GM21717 (cell line): ENCODE results near the gene IDH2.
A peak's percentile ranks its signal among the peaks of the same experiment; 100 is the strongest.
"Not testable (repeated sequence)": the region's sequence is repeated elsewhere in the genome, so short reads cannot be mapped to it uniquely, and the experiment has no call there.

Experiments
- ATAC-seq: cut with Tn5 transposase; IDR thresholded peaks from one replicate; pipeline ENCODE4 v1.9.1; 2021; ENCODE audit warnings: mild to moderate bottlenecking, moderate library complexity; ENCODE audit not compliant: unreplicated experiment

The IDH2 gene

GRCh38 chr15:90085565-90085964, 16.7 kb downstream of the IDH2 start:
- ATAC-seq = no peak

GRCh38 chr15:90084876-90085423, 17.3 kb downstream of the IDH2 start:
- ATAC-seq = no peak

GRCh38 chr15:90083954-90084607, 18.2 kb downstream of the IDH2 start:
- no peak for ATAC-seq

- ATAC-seq = no peak
Observed at GRCh38 chr15:90083419-90083818, 18.8 kb downstream of the IDH2 start.

DNA sequence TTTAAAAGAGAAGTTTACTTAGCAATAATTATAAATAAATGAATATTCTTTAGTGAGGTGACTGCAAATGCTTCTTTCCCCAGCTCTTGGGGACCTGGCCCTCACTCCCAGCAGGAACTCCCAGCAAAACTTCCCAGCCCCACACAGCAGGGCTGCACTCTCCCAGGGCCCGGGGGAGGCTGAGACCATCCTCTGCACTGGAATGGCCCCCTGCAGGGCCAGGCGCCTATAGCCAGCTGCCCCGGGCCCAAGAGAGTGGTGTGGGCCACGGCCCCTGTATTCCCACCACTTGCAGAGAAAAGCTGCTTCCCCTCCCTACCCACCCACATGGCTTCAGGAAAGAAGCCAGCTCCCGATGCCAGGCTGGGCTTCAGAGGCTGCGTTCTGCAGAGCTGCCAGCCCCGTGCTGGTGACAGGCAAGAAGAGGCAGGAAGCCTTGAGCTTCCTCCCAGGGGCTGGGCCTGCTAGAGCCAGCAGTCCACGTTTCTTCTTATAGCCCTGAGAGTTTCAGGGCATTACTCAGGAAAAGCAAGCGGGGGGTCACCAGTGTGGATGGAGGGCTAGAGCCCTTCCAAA, 20.0 kb downstream of the IDH2 start:
- ATAC-seq = no peak

DNA sequence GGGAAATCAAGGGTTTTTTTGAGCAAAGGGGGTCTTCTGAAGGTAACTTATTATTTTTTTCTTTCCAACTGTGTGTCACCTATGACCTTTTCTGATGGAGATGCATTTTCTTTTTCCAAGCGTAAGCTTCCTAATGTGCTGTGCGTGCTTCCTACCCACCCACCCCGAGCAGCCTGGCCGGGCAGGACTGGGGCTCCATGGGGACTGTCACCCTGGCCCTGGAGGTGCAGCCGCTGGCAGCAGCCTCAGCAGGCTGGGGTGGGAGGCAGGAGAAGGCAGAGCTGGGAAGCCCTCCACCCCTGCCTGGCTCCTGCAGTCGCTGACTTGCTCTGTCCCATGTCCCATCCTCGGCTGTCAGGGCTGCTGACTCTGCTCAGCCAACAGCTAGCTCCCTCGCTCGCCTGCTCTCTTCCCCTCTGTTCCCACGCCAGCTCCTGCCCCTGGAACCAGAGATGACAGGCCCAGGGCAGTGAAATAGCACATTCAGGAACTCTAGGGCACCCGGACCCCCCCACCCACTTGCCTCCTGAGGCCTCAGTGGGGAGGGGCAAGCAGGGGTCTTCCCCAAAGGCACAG, 21.4 kb downstream of the IDH2 start:
- ATAC-seq = no peak

DNA sequence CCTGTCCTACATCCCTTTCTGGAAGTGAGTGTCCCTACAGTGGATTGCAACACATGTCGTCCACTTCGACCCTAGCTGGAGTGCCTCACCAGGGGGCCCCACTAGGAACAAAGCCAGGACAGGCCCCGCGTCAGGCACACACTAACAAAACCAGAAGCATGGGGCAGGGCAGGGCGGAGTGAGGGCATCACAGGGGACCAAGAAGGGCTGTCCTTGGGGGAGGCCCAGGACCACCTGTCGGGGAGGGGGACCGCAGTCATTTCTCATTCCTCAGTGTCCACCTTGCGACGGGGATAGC, 21.9 kb downstream of the IDH2 start:
- no peak for ATAC-seq

DNA sequence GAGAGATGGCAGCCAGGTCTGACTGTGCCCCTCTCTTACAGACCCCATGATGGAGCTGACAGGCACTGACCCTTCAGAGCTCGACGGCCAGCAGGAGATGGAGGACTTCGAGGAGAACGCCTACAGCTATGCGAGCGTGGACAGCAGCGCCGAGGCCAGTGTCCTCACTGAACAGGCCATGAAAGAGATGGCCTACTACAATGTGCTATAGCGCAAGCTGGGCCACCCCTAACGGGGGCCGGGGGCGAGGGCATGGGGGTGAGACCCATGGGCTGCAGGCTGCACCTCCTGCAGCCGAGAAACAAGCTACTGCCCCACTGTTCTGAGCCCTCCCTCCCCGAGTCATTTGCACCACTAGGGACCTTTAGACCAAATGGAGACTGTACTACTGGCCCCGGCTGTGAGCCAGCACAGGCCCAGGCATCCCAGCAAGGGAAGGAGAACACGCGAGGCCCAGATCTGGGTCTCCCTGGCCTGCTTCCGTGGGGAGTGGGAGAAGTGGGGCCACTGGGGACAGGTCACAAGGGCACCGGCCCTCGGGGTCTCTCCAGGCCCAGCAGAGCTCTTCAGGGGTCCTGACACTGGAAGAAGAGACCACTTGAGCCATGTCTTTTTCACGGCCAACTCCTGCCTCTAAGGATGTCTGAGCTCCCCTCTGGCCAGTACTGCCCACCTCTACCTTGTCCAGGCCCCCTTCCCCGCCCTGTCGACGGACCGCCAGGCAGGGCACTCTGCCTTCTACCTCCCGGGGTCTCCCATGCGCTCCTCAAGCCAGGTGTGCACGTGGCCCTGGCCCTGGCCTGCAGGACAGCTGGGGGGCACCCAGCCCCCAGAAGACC, 22.4 kb downstream of the IDH2 start:
- ATAC-seq = no peak

DNA sequence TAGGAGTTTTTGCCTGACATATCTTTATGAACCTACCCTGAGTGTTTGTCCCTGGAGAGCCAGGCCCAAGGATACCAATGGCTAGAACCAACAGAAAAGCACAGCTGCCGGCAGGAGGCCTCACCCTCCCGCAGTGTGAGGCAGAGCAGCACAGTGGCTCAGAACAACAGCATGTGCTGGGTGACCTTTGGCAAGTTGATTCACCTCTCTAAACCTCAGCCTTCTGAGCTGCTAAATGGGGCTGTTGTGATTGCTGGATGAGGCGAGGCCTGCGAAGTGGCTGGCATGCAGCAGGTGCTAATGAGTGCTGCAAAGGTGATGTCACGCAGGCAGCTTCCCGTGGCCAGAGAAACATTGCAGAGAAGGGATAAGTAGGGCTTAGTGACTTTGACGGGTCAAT, 23.3 kb downstream of the IDH2 start:
- ATAC-seq = no peak

DNA sequence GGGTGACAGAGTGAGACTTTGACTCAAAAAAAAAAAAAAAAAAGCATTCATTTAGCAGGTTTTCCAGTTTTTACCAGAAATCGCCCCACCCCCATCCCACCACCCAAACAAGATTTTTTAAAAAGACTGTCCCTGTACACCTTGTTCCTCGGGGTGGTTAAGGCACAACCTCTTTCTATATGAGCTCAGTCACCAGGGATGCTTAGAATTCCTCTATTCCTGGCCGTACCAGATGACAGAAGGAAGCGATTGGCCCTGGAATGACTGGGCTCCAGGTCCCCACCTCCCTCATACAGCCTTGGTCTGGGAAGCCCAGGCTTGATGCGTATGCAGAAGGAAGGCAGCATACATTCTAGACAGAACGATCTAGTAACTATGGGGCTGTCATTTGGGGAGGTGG, 25.6 kb downstream of the IDH2 start:
- no peak for ATAC-seq

- ATAC-seq = no peak
Observed at GRCh38 chr15:90075420-90076289, 26.6 kb downstream of the IDH2 start.

- ATAC-seq = no peak
Observed at GRCh38 chr15:90074916-90075315, 27.4 kb downstream of the IDH2 start.

- ATAC-seq = no peak
Observed at GRCh38 chr15:90074023-90074422, 28.2 kb downstream of the IDH2 start.

- no peak for ATAC-seq
Observed at GRCh38 chr15:90072978-90073640, 29.2 kb downstream of the IDH2 start.

GRCh38 chr15:90071220-90071807, 31.0 kb downstream of the IDH2 start:
- ATAC-seq = peak; percentile 47

DNA sequence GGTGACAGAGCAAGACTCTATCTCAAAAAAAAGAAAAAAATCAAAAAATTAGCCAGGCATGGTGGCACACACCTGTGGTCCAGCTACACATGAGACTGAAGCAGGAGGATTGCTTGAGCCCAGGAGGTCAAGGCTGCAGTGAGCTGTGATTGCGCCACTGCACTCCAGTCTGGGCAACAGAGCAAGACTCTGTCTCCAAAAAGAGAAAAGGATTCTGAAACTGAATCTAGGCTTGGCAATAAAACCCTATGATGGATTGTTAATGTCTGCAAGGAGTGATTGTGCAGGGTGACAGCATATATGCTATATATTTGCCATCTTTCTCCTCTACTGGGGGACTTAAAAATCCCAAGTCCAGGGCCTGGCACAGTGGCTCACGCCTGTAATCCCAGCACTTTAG, 31.6 kb downstream of the IDH2 start:
- not testable (repeated sequence) for ATAC-seq

DNA sequence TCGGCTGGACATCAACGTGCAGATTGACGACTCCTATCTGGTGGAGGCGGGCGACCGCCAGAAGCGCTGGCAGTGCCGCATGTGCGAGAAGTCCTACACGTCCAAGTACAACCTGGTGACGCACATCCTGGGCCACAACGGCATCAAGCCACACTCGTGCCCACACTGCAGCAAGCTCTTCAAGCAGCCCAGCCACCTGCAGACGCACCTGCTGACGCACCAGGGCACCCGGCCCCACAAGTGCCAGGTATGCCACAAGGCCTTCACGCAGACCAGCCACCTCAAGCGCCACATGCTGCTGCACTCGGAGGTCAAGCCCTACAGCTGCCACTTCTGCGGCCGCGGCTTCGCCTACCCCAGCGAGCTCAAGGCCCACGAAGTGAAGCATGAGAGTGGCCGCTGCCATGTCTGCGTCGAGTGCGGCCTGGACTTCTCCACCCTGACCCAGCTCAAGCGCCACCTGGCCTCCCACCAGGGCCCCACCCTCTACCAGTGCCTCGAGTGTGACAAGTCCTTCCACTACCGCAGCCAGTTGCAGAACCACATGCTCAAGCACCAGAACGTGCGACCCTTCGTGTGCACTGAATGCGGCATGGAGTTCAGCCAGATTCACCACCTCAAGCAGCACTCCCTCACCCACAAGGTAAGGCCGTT, 34.2 kb downstream of the IDH2 start:
- ATAC-seq = no peak

DNA sequence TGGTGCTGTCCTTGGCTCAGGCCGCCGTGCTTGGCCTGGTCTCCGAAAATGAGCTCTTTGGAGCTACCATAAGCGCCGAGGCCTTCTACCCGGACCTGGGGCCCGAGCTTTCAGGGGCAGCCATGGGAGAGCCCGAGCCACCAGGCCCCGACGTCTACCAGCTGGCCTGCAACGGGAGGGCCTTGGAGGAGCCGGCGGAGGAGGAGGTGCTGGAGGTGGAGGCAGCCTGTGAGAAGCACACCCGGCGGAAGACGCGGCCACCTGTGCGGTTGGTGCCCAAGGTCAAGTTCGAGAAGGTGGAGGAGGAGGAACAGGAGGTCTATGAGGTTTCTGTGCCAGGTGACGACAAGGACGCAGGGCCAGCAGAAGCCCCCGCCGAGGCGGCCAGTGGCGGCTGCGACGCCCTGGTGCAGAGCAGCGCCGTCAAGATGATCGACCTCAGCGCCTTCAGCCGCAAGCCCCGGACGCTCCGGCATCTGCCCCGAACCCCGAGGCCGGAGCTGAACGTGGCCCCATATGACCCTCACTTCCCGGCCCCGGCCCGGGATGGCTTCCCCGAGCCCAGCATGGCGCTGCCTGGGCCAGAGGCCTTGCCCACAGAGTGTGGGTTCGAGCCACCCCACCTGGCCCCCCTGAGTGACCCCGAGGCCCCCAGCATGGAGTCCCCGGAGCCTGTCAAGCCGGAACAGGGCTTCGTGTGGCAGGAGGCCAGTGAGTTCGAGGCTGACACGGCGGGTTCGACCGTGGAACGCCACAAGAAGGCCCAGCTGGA, 34.9 kb downstream of the IDH2 start:
- ATAC-seq = no peak

GRCh38 chr15:90065682-90066049, 36.6 kb downstream of the IDH2 start:
- no peak for ATAC-seq
